DOHH2 (cell line): Measurements from ENCODE around the gene PTPN14.

Source experiments
- H3F3A ChIP-seq: fragments of 200-600 bp; sonication (generic), shearing (Covaris generic); 2 replicates; pipeline ENCODE4 v1.6.0; 2016; ENCODE audit warnings: antibody characterized with exemption, mild to moderate bottlenecking; ENCODE audit not compliant: control insufficient read depth, insufficient read depth
- H3K27ac ChIP-seq: fragments of 200-600 bp; sonication (generic); 2 replicates; pipeline ENCODE4 v1.5.1; 2014; ENCODE audit warnings: low read depth, mild to moderate bottlenecking, low read length, moderate library complexity
- H3K27me3 ChIP-seq: fragments of 200-600 bp; sonication (generic); 2 replicates; pipeline ENCODE4 v1.6.1; 2014; ENCODE audit warnings: mild to moderate bottlenecking, low read length, mixed read lengths; ENCODE audit not compliant: control insufficient read depth
- H3K36me3 ChIP-seq: fragments of 200-600 bp; sonication (generic); 2 replicates; pipeline ENCODE4 v1.6.1; 2014; ENCODE audit warnings: mild to moderate bottlenecking, low read length, moderate library complexity, mixed read lengths; ENCODE audit not compliant: control insufficient read depth
- H3K4me1 ChIP-seq: fragments of 200-600 bp; sonication (generic); 2 replicates; pipeline ENCODE4 v1.6.1; 2014; ENCODE audit warnings: mild to moderate bottlenecking, low read length, mixed read lengths; ENCODE audit not compliant: control insufficient read depth
- H3K4me2 ChIP-seq: fragments of 200-600 bp; sonication (generic); 2 replicates; pipeline ENCODE4 v1.6.0; 2014; ENCODE audit warnings: mild to moderate bottlenecking, low read length, moderate library complexity
- H3K4me3 ChIP-seq: fragments of 200-600 bp; sonication (generic); 2 replicates; pipeline ENCODE4 v1.5.1; 2014; ENCODE audit warnings: mild to moderate bottlenecking, low read length, mixed read lengths
- H3K79me2 ChIP-seq: fragments of 200-600 bp; sonication (generic); 2 replicates; pipeline ENCODE4 v1.6.1; 2014; ENCODE audit warnings: mild to moderate bottlenecking, low read length, mixed read lengths; ENCODE audit not compliant: control insufficient read depth
- H3K9me2 ChIP-seq: fragments of 200-600 bp; sonication (generic); replicated peaks from 2 replicates; pipeline ENCODE4 v1.6.1; 2014; ENCODE audit warnings: mild to moderate bottlenecking, low read length, mixed read lengths; ENCODE audit not compliant: control insufficient read depth
- H3K9me3 ChIP-seq: fragments of 200-600 bp; sonication (generic); 2 replicates; pipeline ENCODE4 v1.6.1; 2014; ENCODE audit warnings: antibody characterized with exemption, low read length, mixed read lengths; ENCODE audit not compliant: control insufficient read depth, insufficient read depth
- H4K20me1 ChIP-seq: fragments of 200-600 bp; sonication (generic); 2 replicates; pipeline ENCODE4 v1.6.0; 2014; ENCODE audit warnings: low read depth, mild to moderate bottlenecking, antibody characterized with exemption, low read length, moderate library complexity; ENCODE audit not compliant: control insufficient read depth, insufficient read depth
- CTCF ChIP-seq: fragments of 200-600 bp; sonication (generic); IDR thresholded peaks from one replicate; pipeline ENCODE4 v1.5.1; 2014; ENCODE audit warnings: antibody characterized with exemption, mild to moderate bottlenecking, low read depth, low read length; ENCODE audit not compliant: poor library complexity, severe bottlenecking
- EZH2phosphoT487 ChIP-seq: fragments of 200-600 bp; sonication (generic); IDR thresholded peaks from 2 replicates; pipeline ENCODE4 v1.6.1; 2017; ENCODE audit warnings: borderline replicate concordance, mild to moderate bottlenecking, antibody characterized with exemption, low read length, moderate library complexity, mixed read lengths

The PTPN14 gene

DNA sequence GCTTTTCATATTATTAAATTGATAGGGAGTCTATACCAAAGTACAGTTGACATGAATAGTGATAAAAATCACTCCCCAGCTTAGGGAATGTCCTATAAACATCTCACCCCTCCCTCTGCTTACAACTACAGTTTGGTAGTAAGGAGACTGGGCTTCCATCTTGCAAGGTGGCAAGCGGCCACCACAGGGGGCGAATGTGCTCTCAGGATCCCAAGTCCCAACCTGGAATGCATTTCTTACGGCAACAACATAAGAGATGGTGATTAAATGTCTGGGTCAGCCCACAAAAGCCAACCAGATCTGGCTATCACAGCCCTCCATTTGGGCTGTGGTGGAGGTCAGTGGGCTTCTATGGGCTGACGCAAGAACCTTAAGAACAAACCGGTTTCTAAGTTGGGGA is 202.4 kb downstream of the PTPN14 start:
- Histone ChIP-seq H3K27me3 (peaks cover 2% of the 10 kb centered on the region; the same call in 1 of the 2 replicates), H3K36me3 (no peaks in the 10 kb centered on the region), H3F3A (no peaks in the 10 kb centered on the region), H3K79me2 (no peaks in the 10 kb centered on the region), H3K27ac (no peak overlapping the region), H3K4me2 (no peak overlapping the region), H3K4me1 (no peaks in the 10 kb centered on the region), H4K20me1 (no peaks in the 10 kb centered on the region), H3K9me3 (peaks cover 5% of the 10 kb centered on the region; the same call in 1 of the 2 replicates), H3K9me2 (no peaks in the 10 kb centered on the region), H3K4me3 (no peak overlapping the region)
- TF ChIP-seq EZH2phosphoT487, result no peak
- no peak for TF ChIP-seq CTCF

- H3K4me2 ChIP-seq, result no peak overlapping the region
- TF ChIP-seq EZH2phosphoT487, result no peak
- TF ChIP-seq CTCF, result no peak
- H3K36me3 ChIP-seq, result no peaks in the 10 kb centered on the region
Observed at GRCh38 chr1:214344897-214345296, 206.5 kb downstream of the PTPN14 start.

DNA sequence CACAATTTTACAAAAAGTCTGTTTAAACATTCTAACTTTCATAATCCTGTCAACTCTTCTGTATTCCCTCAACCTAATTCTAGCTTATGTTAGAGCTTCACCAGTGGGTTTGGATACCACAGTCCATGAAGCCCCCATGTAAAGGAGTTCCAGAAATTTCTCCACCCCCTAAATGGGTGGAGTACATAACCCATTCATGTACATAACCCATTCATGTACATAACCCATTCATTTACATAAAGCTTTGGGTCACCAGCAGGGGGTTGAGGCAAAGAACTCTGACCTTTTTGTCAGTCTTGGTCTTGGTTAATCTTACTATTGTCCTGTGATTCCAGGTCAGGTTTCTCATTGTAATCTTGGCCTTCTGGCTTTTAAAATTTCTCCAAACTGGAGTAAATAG is 208.9 kb downstream of the PTPN14 start:
- Histone ChIP-seq H3K4me3 (no peak overlapping the region), H3K9me3 (peaks cover 5% of the 10 kb centered on the region; the same call in 1 of the 2 replicates), H3K36me3 (no peaks in the 10 kb centered on the region), H3K27me3 (no peaks in the 10 kb centered on the region), H3K4me1 (no peaks in the 10 kb centered on the region), H3F3A (no peaks in the 10 kb centered on the region), H3K9me2 (no peaks in the 10 kb centered on the region), H3K27ac (no peak overlapping the region), H3K79me2 (no peaks in the 10 kb centered on the region), H4K20me1 (no peaks in the 10 kb centered on the region), H3K4me2 (no peak overlapping the region)
- TF ChIP-seq EZH2phosphoT487, result no peak
- TF ChIP-seq CTCF, result no peak

More at GRCh38 chr1:214344897-214345296, 206.5 kb downstream of the PTPN14 start:
- no peaks in the 10 kb centered on the region for H3F3A ChIP-seq
- no peaks in the 10 kb centered on the region for H3K4me1 ChIP-seq
- no peak overlapping the region for H3K27ac ChIP-seq
- no peaks in the 10 kb centered on the region for H3K9me2 ChIP-seq
- no peak overlapping the region for H3K4me3 ChIP-seq
- H3K79me2 ChIP-seq, result no peaks in the 10 kb centered on the region
- H4K20me1 ChIP-seq, result no peaks in the 10 kb centered on the region
- peaks cover 2% of the 10 kb centered on the region; the same call in 1 of the 2 replicates for H3K27me3 ChIP-seq
- H3K9me3 ChIP-seq, result peaks cover 5% of the 10 kb centered on the region; the same call in 1 of the 2 replicates

- no peak for TF ChIP-seq CTCF
- no peak for TF ChIP-seq EZH2phosphoT487
Observed at GRCh38 chr1:214341932-214342331, 209.5 kb downstream of the PTPN14 start.

More at GRCh38 chr1:214341932-214342331, 209.5 kb downstream of the PTPN14 start:
- no peak overlapping the region for H3K4me2 ChIP-seq
- H3K79me2 ChIP-seq, result no peaks in the 10 kb centered on the region
- H3K9me2 ChIP-seq, result no peaks in the 10 kb centered on the region
- H3F3A ChIP-seq, result no peaks in the 10 kb centered on the region
- H3K36me3 ChIP-seq, result no peaks in the 10 kb centered on the region
- H3K27me3 ChIP-seq, result no peaks in the 10 kb centered on the region
- peaks cover 5% of the 10 kb centered on the region; the same call in 1 of the 2 replicates for H3K9me3 ChIP-seq
- no peaks in the 10 kb centered on the region for H4K20me1 ChIP-seq
- no peak overlapping the region for H3K4me3 ChIP-seq
- no peaks in the 10 kb centered on the region for H3K4me1 ChIP-seq
- H3K27ac ChIP-seq, result no peak overlapping the region
